CD4-positive, CD25-positive, alpha-beta regulatory T cell (primary cell): Measurements from ENCODE around the gene ABCD1. TPM values are rescaled to one million over a fixed set of nuclear protein-coding genes. Genes with fewer than 3 reads are reported as not detected.

Experiments
- ATAC-seq, 2 donors: fragments of 150-1000 bp; cut with Tn5 transposase; one replicate each; pipeline ENCODE4 v1.10.0; 2021; ENCODE audit warnings: low read depth in 2 of 2, moderate number of reproducible peaks in 2 of 2, moderate library complexity in 1 of 2
- DNase-seq, 3 donors: peaks; one replicate each; pipeline versions ENCODE4 v3.0.0 to v3.0.0-alpha.2; 2012 to 2022; ENCODE audit warnings: mixed read lengths in 1 of 3
- H3K27ac ChIP-seq: one replicate; pipeline ENCODE4 v1.7.0; 2013; ENCODE audit warnings: mild to moderate bottlenecking, low read length; ENCODE audit not compliant: insufficient read depth, poor library complexity, severe bottlenecking
- H3K27me3 ChIP-seq: one replicate; pipeline ENCODE4 v1.7.0; 2013; ENCODE audit warnings: low read length; ENCODE audit not compliant: control insufficient read depth, insufficient read depth
- H3K36me3 ChIP-seq: one replicate; pipeline ENCODE4 v1.7.0; 2013; ENCODE audit warnings: mild to moderate bottlenecking, low read length, moderate library complexity; ENCODE audit not compliant: control insufficient read depth, insufficient read depth
- H3K4me1 ChIP-seq: 2 replicates; pipeline ENCODE4 v1.7.0; 2013; ENCODE audit warnings: mild to moderate bottlenecking, low read length; ENCODE audit not compliant: insufficient read depth, control insufficient read depth, poor library complexity, severe bottlenecking
- H3K4me3 ChIP-seq: one replicate; pipeline ENCODE4 v1.7.0; 2013; ENCODE audit warnings: low read depth, mild to moderate bottlenecking, low read length, moderate library complexity
- H3K9me3 ChIP-seq, 2 experiments: 1 replicate in 1 of 2; 2 replicates in 1 of 2; pipeline ENCODE4 v1.7.0; 2013; ENCODE audit warnings: low read length in 2 of 2, mild to moderate bottlenecking in 1 of 2, moderate library complexity in 1 of 2; ENCODE audit not compliant: control insufficient read depth in 2 of 2
- H3K27ac Mint-ChIP-seq, 3 donors: one replicate each; pipeline ENCODE4 v1.8.0; 2020 to 2022; ENCODE audit warnings: mild to moderate bottlenecking in 3 of 3, mixed read lengths in 3 of 3, moderate library complexity in 2 of 3
- H3K27me3 Mint-ChIP-seq: one replicate; pipeline ENCODE4 v1.8.0; 2022; ENCODE audit warnings: mild to moderate bottlenecking, mixed read lengths
- H3K36me3 Mint-ChIP-seq: one replicate; pipeline ENCODE4 v1.8.0; 2020; ENCODE audit warnings: mixed read lengths
- H3K4me1 Mint-ChIP-seq, 4 donors: one replicate each; pipeline ENCODE4 v1.8.0; 2020 to 2022; ENCODE audit warnings: mixed read lengths in 4 of 4, mild to moderate bottlenecking in 1 of 4
- H3K4me3 Mint-ChIP-seq, 4 donors: one replicate each; pipeline ENCODE4 v1.8.0; 2020 to 2022; ENCODE audit warnings: mild to moderate bottlenecking in 4 of 4, mixed read lengths in 4 of 4, moderate library complexity in 3 of 4
- H3K9me3 Mint-ChIP-seq, 7 donors: one replicate each; pipeline ENCODE4 v1.8.0; 2020 to 2022; ENCODE audit warnings: mixed read lengths in 7 of 7, mild to moderate bottlenecking in 3 of 7, moderate library complexity in 2 of 7
- polyA plus RNA-seq, 4 donors: library from polyadenylated mRNA; unstranded; fragments of 300-500 nt; fragmentation: Illumina TruSeq; gene quantifications; one replicate each; pipeline ENCODE4 v1.2.3, GENCODE V29; 2021
- total RNA-seq: library from RNA; stranded (reverse); gene quantifications from one replicate; pipeline ENCODE4 v1.2.3, GENCODE V29; 2022

The ABCD1 gene
- total and polyA plus RNA-seq, 5 donors from 2014 or later = 1.1 to 7.5 (median 1.7) TPM

DNA sequence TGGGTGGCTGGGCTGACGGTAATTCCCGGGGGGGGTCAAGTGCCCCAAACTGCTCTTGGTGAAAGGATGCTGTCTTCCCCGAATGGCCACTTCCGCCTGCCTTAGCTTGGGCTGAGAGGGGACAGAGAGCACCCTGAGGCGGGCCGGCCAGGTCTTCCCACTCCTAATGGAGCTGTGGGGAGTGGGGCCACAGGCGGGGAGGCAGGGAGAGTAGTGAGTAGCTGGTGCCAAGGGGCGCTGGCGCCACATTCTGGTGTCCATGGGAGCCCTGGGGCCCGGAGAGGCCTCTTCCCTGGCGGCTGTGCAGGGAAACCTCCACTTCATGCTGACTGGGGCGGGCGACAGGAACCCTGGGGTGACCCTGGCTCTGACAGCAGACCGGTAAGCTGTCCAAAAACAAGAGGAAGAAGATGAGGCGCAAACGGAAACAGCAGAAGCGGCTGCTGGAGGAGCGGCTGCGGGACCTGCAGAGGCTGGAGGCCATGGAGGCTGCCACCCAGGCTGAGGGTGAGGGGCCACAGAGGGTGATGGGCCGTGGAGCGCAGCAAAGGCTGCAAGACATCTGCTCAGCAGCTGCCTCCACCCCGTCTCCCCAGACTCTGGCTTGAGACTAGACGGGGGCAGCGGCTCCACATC lies 58.8 kb downstream of the ABCD1 start:
- peaks cover 4% of the 10 kb centered on the region for H3K36me3 ChIP-seq
- Mint-ChIP-seq H3K9me3 (peaks cover 0 to 3% (median 0%) of the 10 kb centered on the region in 7 donors), H3K27ac (no peak overlapping the region), H3K4me3 (no peak overlapping the region), H3K36me3 (no peaks in the 10 kb centered on the region), H3K4me1 (peaks cover 0 to 6% (median 0%) of the 10 kb centered on the region in 4 donors), H3K27me3 (peaks cover 7% of the 10 kb centered on the region)
- no peak overlapping the region for H3K4me3 ChIP-seq
- H3K9me3 ChIP-seq = no peaks in the 10 kb centered on the region
- H3K27me3 ChIP-seq = no peaks in the 10 kb centered on the region
- no peaks in the 10 kb centered on the region for H3K4me1 ChIP-seq
- no peak for ATAC-seq
- no peak overlapping the region for H3K27ac ChIP-seq
- DNase-seq = no peak

DNA sequence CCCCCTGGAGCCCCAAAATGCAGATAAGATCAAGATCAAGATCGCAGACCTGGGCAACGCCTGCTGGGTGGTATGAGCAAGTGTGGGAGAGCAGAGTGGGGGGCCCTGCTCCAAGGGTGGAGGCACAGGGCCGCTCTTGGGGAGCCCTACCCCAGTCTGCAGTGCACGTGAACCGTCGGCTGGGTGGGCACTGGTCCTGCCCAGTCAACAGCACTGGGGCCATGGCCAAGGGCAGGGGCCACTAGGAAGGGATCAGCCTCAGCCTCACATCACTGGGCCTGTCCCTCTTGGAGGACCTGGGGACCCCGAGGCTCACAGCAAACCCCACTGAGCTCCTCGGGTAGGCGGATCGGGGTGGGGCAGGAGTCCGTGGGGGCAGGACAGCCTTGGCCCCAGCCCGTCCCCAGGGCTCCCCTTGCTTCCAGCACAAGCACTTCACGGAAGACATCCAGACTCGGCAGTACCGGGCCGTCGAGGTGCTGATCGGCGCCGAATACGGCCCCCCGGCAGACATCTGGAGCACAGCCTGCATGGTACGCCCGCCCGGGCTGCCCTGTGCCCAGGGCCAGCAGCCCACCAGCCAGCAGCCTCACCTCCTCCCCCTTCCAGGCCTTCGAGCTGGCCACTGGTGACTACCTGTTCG lies 59.8 kb downstream of the ABCD1 start:
- ATAC-seq (no peak), DNase-seq (no peak)
- no peaks in the 10 kb centered on the region for H3K9me3 ChIP-seq
- Mint-ChIP-seq H3K27ac (no peak overlapping the region), H3K27me3 (peaks cover 7% of the 10 kb centered on the region), H3K36me3 (no peaks in the 10 kb centered on the region), H3K4me1 (peaks cover 0 to 6% (median 0%) of the 10 kb centered on the region in 4 donors), H3K4me3 (no peak overlapping the region), H3K9me3 (peaks cover 0 to 3% (median 0%) of the 10 kb centered on the region in 7 donors)
- no peaks in the 10 kb centered on the region for H3K27me3 ChIP-seq
- H3K27ac ChIP-seq = no peak overlapping the region
- no peaks in the 10 kb centered on the region for H3K4me1 ChIP-seq
- H3K4me3 ChIP-seq = no peak overlapping the region
- H3K36me3 ChIP-seq = peaks cover 6% of the 10 kb centered on the region

DNA sequence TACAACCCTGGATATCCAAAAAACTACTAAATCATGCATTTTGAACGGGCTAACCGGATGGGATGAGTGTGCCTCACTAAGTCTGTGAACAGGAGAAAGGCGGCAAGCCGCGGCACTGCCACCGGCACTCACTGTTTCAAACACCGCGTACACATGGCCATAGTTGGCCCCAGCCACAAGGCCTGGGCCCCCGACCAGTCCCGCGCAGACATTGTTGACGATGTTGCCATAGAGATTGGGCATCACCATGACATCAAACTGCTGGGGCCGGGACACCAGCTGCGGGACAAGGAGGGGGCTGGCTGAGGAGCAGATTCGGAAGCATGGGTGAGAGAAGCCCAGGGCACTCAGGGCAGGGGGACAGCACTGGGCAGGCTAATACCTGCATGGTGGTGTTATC lies 62.0 kb downstream of the ABCD1 start:
- Mint-ChIP-seq H3K36me3 (no peaks in the 10 kb centered on the region), H3K4me1 (peaks cover 0 to 2% (median under 1%) of the 10 kb centered on the region in 4 donors), H3K27ac (no peak overlapping the region), H3K27me3 (no peaks in the 10 kb centered on the region), H3K9me3 (no peaks in the 10 kb centered on the region), H3K4me3 (no peak overlapping the region)
- Histone ChIP-seq H3K4me1 (peaks cover under 1% of the 10 kb centered on the region), H3K27me3 (no peaks in the 10 kb centered on the region), H3K4me3 (no peak overlapping the region), H3K9me3 (no peaks in the 10 kb centered on the region), H3K36me3 (peaks cover 6% of the 10 kb centered on the region), H3K27ac (no peak overlapping the region)
- ATAC-seq = no peak
- DNase-seq = no peak

DNA sequence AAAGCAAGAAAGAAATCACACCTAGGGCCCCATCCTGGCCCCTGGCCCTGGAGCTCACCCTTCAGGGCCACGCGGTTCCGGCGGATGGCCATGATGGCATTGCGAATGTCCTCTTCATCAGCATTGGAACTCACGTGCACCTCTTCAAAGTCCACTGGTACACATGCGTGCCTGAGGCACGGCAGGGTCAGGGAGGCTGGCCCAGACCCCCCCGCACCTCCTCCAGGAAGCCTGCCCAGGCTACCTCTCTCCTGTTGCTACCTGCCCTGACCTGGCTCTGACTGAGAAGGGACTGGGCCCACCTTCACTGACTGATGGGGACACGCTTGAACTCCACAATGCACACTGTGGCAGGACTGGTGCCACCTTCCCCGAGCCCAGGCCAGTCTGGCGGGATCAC lies 65.0 kb downstream of the ABCD1 start:
- no peak overlapping the region for H3K27ac Mint-ChIP-seq
- ATAC-seq = no peak

DNA sequence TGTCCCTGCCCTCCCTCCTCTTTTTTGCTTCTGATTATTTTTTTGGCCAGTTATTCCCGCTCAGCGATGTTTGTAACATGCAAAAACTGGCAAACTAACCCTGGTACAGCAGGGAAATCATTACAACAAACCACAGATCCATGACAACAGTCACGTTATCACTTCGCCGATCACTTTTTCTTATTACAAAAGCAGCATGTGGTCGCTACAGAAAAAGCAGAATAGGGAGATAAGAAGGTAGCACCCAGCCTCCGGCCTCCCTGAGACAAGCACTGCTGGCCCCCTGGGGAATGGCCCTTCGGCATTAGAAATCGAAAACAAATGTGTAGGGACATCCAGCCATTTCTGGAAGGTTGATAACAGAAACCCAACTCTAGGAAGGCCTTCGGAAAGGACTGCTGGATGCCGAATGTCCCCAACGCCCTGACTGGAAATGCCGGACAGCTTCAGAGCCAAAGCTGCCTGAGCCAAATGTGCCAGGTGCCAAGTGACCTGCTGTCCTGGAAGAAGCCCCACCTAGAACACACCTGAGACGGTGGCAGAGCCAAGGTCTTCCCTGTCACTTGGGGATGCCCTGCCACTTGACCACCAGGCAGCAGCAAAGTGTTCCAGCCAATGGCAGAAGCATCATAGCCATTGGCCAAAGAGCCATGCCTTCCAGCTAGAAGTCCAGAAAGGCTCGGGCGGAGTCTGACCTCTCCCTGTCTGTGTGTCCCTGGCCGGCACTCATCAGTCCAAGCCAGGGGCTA lies 66.6 kb downstream of the ABCD1 start:
- Mint-ChIP-seq H3K36me3 (peaks cover 3% of the 10 kb centered on the region), H3K4me1 (peaks cover 0 to 28% (median 7%) of the 10 kb centered on the region in 4 donors), H3K4me3 (no peak overlapping the region), H3K9me3 (peaks cover 0 to 2% (median 0%) of the 10 kb centered on the region in 7 donors), H3K27ac (no peak overlapping the region), H3K27me3 (no peaks in the 10 kb centered on the region)
- Histone ChIP-seq H3K27me3 (no peaks in the 10 kb centered on the region), H3K4me3 (no peak overlapping the region), H3K27ac (no peak overlapping the region), H3K4me1 (peaks cover 31% of the 10 kb centered on the region), H3K9me3 (no peaks in the 10 kb centered on the region), H3K36me3 (peaks cover 6% of the 10 kb centered on the region)
- ATAC-seq (no peak), DNase-seq (no peak)

More for the DNA sequence above, 65.0 kb downstream of the ABCD1 start:
- Histone ChIP-seq H3K27me3 (no peaks in the 10 kb centered on the region), H3K4me3 (no peak overlapping the region), H3K36me3 (peaks cover 6% of the 10 kb centered on the region), H3K4me1 (peaks cover 19% of the 10 kb centered on the region), H3K9me3 (no peaks in the 10 kb centered on the region), H3K27ac (no peak overlapping the region)
- H3K36me3 Mint-ChIP-seq = peaks cover 3% of the 10 kb centered on the region
- no peaks in the 10 kb centered on the region for H3K27me3 Mint-ChIP-seq
- no peak for DNase-seq
- H3K4me1 Mint-ChIP-seq = peaks cover 0 to 14% (median 4%) of the 10 kb centered on the region in 4 donors
- no peaks in the 10 kb centered on the region for H3K9me3 Mint-ChIP-seq
- no peak overlapping the region for H3K4me3 Mint-ChIP-seq

DNA sequence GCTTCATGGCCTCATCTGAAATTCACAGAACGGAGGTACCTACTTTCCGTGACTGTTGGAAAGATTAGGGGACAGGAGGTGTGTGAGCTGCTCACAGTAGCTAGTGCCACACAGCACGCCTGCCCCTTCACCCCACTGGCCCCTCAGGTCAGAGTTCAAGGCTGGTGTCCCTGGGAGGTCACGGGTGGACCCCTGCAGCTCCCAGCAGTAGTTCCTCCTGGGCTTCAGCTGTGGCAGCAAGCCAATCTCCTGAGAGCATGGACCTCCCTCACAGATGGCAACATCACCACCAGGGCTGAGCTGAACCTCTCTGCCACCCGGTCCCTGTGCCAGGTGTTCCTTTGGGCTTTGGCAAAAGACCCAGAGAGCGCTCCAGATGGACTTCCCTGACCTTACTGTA lies 67.7 kb downstream of the ABCD1 start:
- H3K27me3 ChIP-seq = no peaks in the 10 kb centered on the region
- peaks cover 3% of the 10 kb centered on the region for H3K36me3 Mint-ChIP-seq
- H3K27ac ChIP-seq = no peak overlapping the region
- no peak for ATAC-seq
- DNase-seq = no peak
- no peak overlapping the region for H3K27ac Mint-ChIP-seq
- H3K27me3 Mint-ChIP-seq = no peaks in the 10 kb centered on the region
- no peak overlapping the region for H3K4me3 ChIP-seq
- peaks cover 0 to 2% (median 0%) of the 10 kb centered on the region in 7 donors for H3K9me3 Mint-ChIP-seq
- peaks cover 0 to 31% (median 7%) of the 10 kb centered on the region in 4 donors for H3K4me1 Mint-ChIP-seq
- peaks cover 32% of the 10 kb centered on the region for H3K4me1 ChIP-seq
- H3K4me3 Mint-ChIP-seq = peak overlapping the region in 1 of 4 donors; percentile 95
- peaks cover 6% of the 10 kb centered on the region for H3K36me3 ChIP-seq
- H3K9me3 ChIP-seq = no peaks in the 10 kb centered on the region

DNA sequence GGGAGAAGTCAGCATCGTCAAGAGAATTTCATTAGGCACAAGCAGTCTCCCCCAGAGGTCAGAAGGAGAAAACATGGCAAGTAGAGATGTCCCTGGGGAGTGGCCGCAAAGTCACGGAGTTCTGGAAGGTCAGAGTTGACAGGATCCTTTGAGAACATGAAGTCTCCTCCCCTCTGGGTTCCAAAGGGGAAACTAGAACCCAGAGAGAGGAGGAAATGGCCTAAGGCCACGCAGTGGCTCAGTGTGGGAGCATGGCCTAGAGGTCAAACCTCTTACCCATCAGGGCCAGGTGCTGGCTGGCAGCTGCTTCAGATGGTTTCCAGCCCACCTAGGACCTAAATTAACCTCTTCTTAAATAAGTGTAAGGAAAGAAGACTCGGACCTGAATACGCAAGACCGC lies 68.6 kb downstream of the ABCD1 start:
- H3K36me3 ChIP-seq = peaks cover 7% of the 10 kb centered on the region
- ATAC-seq (no peak), DNase-seq (no peak)
- peak overlapping the region; percentile 86 for H3K27ac ChIP-seq
- no peaks in the 10 kb centered on the region for H3K27me3 ChIP-seq
- Mint-ChIP-seq H3K27ac (peak overlapping the region; percentile 11 to 93 (median 92)), H3K27me3 (no peaks in the 10 kb centered on the region), H3K9me3 (peaks cover 0 to 2% (median 0%) of the 10 kb centered on the region in 7 donors), H3K36me3 (peaks cover 3% of the 10 kb centered on the region), H3K4me3 (peak overlapping the region; percentile 90 to 95 (median 92)), H3K4me1 (peaks cover 0 to 35% (median 7%) of the 10 kb centered on the region in 4 donors)
- no peaks in the 10 kb centered on the region for H3K9me3 ChIP-seq
- peaks cover 34% of the 10 kb centered on the region for H3K4me1 ChIP-seq
- H3K4me3 ChIP-seq = peak overlapping the region; percentile 73
